ENCODE measurements around the gene STRIT1. TPM values are rescaled to one million over a fixed set of nuclear protein-coding genes. Genes with fewer than 3 reads are reported as not detected.

The STRIT1 gene
- total and polyA plus RNA-seq, 9 of the 15 experiments (the other 6 are each of a cell fraction or from before 2014, with no cell fraction given), result not detected

DNA sequence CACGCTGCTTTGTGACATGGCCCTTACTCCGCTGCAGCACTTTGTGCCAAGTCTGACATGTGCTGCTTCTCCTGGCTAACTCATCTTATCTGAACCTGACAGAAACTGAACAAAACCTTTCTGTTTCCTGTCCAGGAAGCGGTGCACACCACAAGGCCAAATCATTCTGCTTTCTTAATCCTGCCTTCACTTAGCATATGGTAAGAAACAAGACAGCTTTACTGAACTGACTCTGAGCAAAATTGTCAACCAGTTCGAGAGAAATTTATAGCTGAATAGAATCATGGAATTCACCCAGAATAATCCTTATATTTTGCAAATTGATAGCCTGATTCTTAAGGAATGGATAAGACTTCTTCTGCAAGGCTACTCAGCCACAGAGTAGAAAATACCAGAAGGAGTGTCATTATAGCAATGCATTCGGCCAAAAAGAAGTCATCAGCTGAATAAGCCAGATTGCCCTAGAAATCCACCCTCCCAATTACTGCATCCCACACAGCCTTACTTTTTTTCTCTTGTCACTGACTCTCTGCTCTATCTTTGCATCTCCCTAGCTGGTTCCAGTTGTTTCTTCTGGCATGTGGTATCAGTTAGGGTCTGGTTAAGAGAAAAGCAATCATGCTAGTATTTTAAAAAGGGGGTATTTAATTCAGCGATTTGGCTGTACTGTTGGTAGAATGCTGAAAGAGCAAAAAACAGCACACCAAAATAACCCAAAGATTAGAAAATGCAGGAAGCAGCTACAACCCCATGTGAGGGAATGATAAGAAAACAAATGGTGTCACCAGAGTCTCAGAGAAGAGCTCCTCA is 41.6 kb upstream of the STRIT1 start (continued):
- TF ChIP-seq, protein P1, sequence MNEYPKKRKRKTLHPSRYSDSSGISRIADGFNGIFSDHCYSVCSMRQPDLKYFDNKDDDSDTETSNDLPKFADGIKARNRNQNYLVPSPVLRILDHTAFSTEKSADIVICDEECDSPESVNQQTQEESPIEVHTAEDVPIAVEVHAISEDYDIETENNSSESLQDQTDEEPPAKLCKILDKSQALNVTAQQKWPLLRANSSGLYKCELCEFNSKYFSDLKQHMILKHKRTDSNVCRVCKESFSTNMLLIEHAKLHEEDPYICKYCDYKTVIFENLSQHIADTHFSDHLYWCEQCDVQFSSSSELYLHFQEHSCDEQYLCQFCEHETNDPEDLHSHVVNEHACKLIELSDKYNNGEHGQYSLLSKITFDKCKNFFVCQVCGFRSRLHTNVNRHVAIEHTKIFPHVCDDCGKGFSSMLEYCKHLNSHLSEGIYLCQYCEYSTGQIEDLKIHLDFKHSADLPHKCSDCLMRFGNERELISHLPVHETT (CRISPR knock-in tag; conservative IDR thresholded peaks at IDR 0.05 in 1 of 2, IDR thresholded peaks at IDR 0.05 in 1 of 2), result peak in 1 of 2 experiments; percentile 68; a peak in 2 of 4 replicates
- TF ChIP-seq TAF1 (IDR thresholded peaks at IDR 0.05; ENCODE audit: control insufficient read depth, extremely low read depth, insufficient read depth, low read length, severe bottlenecking), result no peak
- no peak for TF ChIP-seq ZNF133 (CRISPR knock-in tag; IDR thresholded peaks at IDR 0.05)
- no peak for TF ChIP-seq LARP7 (IDR thresholded peaks at IDR 0.05)
- no peak for TF ChIP-seq POLR3A (IDR thresholded peaks at IDR 0.05; ENCODE audit: borderline replicate concordance, extremely low read depth, insufficient read depth, insufficient read length)
- TF ChIP-seq, protein P2, sequence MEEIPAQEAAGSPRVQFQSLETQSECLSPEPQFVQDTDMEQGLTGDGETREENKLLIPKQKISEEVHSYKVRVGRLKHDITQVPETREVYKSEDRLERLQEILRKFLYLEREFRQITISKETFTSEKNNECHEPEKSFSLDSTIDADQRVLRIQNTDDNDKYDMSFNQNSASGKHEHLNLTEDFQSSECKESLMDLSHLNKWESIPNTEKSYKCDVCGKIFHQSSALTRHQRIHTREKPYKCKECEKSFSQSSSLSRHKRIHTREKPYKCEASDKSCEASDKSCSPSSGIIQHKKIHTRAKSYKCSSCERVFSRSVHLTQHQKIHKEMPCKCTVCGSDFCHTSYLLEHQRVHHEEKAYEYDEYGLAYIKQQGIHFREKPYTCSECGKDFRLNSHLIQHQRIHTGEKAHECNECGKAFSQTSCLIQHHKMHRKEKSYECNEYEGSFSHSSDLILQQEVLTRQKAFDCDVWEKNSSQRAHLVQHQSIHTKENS (CRISPR knock-in tag; IDR thresholded peaks at IDR 0.05), result no peak
- TF ChIP-seq TRIM24 (IDR thresholded peaks at IDR 0.05), result peak; percentile 79 to 83
- no peak for TF ChIP-seq ZNF217 (CRISPR knock-in tag; IDR thresholded peaks at IDR 0.05)
- peak; percentile 94 for TF ChIP-seq CBFA2T3 (IDR thresholded peaks at IDR 0.05)
- TF ChIP-seq, protein P3, sequence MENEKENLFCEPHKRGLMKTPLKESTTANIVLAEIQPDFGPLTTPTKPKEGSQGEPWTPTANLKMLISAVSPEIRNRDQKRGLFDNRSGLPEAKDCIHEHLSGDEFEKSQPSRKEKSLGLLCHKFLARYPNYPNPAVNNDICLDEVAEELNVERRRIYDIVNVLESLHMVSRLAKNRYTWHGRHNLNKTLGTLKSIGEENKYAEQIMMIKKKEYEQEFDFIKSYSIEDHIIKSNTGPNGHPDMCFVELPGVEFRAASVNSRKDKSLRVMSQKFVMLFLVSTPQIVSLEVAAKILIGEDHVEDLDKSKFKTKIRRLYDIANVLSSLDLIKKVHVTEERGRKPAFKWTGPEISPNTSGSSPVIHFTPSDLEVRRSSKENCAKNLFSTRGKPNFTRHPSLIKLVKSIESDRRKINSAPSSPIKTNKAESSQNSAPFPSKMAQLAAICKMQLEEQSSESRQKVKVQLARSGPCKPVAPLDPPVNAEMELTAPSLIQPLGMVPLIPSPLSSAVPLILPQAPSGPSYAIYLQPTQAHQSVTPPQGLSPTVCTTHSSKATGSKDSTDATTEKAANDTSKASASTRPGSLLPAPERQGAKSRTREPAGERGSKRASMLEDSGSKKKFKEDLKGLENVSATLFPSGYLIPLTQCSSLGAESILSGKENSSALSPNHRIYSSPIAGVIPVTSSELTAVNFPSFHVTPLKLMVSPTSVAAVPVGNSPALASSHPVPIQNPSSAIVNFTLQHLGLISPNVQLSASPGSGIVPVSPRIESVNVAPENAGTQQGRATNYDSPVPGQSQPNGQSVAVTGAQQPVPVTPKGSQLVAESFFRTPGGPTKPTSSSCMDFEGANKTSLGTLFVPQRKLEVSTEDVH (IDR thresholded peaks at IDR 0.05; ENCODE audit: low read depth, partially characterized antibody), result no peak
- TF ChIP-seq ZNF507 (tag; conservative IDR thresholded peaks at IDR 0.05), result no peak
- TF ChIP-seq POLR2AphosphoS2 (IDR thresholded peaks at IDR 0.05; ENCODE audit: low read length), result no peak
- TF ChIP-seq TGIF2 (CRISPR knock-in tag; IDR thresholded peaks at IDR 0.05), result no peak
- TF ChIP-seq, protein P4, sequence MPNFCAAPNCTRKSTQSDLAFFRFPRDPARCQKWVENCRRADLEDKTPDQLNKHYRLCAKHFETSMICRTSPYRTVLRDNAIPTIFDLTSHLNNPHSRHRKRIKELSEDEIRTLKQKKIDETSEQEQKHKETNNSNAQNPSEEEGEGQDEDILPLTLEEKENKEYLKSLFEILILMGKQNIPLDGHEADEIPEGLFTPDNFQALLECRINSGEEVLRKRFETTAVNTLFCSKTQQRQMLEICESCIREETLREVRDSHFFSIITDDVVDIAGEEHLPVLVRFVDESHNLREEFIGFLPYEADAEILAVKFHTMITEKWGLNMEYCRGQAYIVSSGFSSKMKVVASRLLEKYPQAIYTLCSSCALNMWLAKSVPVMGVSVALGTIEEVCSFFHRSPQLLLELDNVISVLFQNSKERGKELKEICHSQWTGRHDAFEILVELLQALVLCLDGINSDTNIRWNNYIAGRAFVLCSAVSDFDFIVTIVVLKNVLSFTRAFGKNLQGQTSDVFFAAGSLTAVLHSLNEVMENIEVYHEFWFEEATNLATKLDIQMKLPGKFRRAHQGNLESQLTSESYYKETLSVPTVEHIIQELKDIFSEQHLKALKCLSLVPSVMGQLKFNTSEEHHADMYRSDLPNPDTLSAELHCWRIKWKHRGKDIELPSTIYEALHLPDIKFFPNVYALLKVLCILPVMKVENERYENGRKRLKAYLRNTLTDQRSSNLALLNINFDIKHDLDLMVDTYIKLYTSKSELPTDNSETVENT (CRISPR knock-in tag; IDR thresholded peaks at IDR 0.05), result no peak
- no peak for TF ChIP-seq ZNF75A (CRISPR knock-in tag; IDR thresholded peaks at IDR 0.05)
- no peak for TF ChIP-seq MXI1 (IDR thresholded peaks at IDR 0.05; ENCODE audit: low read depth, low read length)
